Measurements from ENCODE around the gene BTBD16. TPM values are rescaled to one million over a fixed set of nuclear protein-coding genes. Genes with fewer than 3 reads are reported as not detected.
A peak's percentile ranks its signal among the peaks of the same experiment; 100 is the strongest.

The BTBD16 gene
- total RNA-seq, 2 experiments from 2014 or later = not detected

DNA sequence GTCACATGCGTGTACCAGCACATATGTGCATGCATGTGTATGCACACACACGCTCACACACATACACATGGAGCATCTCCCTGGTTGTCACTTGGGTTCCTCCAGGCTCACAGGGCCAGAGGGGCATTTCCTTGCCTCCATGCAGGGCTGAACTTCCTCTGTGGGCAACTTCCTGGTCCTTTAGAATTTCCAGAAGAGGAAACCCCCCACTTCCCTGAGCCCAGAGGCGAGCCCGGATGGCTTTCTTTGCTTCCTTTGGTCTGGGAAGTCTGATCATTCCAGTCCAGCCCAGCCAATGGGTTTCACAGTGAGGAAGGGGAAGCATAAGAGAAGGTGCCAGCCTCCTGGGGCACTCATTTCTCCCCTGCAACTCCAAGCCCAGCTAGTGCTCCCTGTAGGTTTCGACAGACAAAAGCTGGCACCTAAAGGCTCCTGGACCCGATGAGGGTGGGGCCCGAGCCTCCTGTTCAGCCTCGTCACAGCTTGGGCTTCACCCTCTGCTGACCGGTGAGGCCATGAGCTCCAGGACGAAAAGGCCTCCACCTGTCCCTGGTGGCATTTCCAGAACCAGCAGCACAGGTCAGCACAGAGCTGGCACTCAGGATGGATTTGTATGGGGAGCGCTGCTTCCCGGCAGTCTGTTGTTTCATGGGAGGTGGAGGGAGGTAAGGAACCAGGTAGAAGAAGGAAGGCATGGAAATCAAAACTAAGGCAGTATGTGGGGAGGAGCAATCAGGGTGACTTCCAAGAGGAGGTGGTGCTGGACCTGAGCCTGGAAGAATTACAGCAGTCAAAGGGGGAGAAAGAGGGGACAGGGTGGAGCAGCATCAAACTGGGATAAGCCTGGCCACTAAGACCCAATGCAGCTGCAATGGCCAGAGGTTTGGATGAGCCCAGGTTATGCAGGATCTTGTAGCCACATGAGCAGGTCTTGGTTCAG is 23.7 kb downstream of the BTBD16 start:
- peaks cover 4% of the 10 kb centered on the region for H3K4me1 Mint-ChIP-seq (ENCODE audit: low read depth)
- DNase-seq = no peak
- no peaks in the 10 kb centered on the region for H3K27me3 Mint-ChIP-seq (ENCODE audit: low read depth)
- H3K4me3 Mint-ChIP-seq = no peak overlapping the region
- no peak overlapping the region for H3K27ac Mint-ChIP-seq
- no peaks in the 10 kb centered on the region for H3K9me3 Mint-ChIP-seq
- CTCF ChIA-PET = interaction anchor here (1.1 to 1.8 kb wide), 2 partner anchors 140 to 271 kb away, joined by 3 to 5 read pairs; no protein-coding TSS in a partner anchor
- intact Hi-C loops (cut with micrococcal nuclease) = no loop called here
- no peaks in the 10 kb centered on the region for H3K36me3 Mint-ChIP-seq (ENCODE audit: low read depth)

DNA sequence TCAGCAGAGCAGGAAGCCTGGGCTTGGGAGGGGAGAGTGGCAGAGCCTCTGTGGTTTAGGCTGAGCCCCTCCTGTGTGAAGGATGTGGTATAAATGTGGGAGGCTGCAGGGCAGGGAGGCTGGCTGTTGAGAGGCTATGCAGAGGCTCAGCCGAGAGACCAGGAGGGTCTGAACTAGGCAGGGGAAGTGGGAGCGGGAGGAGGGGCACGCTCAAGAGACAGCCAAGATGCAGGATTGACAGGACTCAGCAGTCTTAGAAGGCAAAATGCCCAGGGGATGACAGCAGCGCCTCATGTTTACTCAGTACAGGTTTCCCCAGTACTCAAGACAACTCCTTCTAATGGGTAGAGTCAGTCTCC is 24.3 kb downstream of the BTBD16 start:
- Mint-ChIP-seq H3K36me3 (ENCODE audit: low read depth) (no peaks in the 10 kb centered on the region), H3K9me3 (no peaks in the 10 kb centered on the region), H3K4me1 (ENCODE audit: low read depth) (peaks cover 4% of the 10 kb centered on the region), H3K27ac (no peak overlapping the region), H3K4me3 (no peak overlapping the region), H3K27me3 (ENCODE audit: low read depth) (no peaks in the 10 kb centered on the region)
- CTCF ChIA-PET = interaction anchor here (2.3 kb wide), 1 partner anchor 139 kb away, joined by 8 read pairs; no protein-coding TSS in a partner anchor
- no peak for DNase-seq
- intact Hi-C loops (cut with micrococcal nuclease) = no loop called here

DNA sequence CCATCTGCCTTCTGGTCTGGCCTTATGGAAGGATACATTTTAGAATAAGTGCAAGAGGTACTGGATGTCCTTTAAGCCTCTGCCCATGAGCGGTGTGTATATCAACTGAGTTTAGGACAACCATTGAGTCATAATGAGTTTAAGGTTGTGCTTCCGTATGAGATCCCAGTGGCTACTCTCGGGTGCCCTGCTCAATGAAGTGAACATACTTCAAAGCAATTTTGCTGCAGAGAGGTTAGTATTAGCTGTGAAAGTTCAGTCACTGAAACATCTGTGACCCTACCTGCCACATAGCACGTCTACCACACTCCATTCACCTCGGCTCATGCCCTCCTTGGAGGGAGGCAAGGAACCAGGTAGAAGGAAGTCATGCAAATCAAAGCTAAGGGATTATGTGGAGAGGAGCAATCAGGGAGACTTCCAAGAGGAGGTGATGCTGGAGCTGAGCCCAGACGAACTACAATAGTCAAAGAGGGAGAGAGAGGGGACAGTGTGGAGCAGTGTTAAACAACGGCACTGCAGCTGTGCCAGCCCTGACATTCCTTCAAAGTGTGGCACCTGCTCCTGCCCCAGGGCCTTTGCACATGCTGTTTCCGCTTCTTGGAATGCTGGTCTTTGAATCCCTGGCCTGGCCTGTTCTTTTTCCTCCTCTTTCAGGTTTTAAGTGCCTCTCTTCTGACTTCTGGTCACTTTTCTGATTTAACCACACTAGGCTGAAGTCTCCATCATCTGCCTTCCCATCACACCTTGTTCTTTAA is 25.4 kb downstream of the BTBD16 start:
- Mint-ChIP-seq H3K9me3 (no peaks in the 10 kb centered on the region), H3K4me3 (no peak overlapping the region), H3K27ac (no peak overlapping the region), H3K4me1 (ENCODE audit: low read depth) (peaks cover 4% of the 10 kb centered on the region), H3K27me3 (ENCODE audit: low read depth) (no peaks in the 10 kb centered on the region), H3K36me3 (ENCODE audit: low read depth) (no peaks in the 10 kb centered on the region)
- intact Hi-C loops (cut with micrococcal nuclease) = no loop called here
- DNase-seq = no peak
- CTCF ChIA-PET = interaction anchor here (0.5 to 4.2 kb wide), 7 partner anchors 11 to 278 kb away, joined by 3 to 39 read pairs (median 3); no protein-coding TSS in a partner anchor

DNA sequence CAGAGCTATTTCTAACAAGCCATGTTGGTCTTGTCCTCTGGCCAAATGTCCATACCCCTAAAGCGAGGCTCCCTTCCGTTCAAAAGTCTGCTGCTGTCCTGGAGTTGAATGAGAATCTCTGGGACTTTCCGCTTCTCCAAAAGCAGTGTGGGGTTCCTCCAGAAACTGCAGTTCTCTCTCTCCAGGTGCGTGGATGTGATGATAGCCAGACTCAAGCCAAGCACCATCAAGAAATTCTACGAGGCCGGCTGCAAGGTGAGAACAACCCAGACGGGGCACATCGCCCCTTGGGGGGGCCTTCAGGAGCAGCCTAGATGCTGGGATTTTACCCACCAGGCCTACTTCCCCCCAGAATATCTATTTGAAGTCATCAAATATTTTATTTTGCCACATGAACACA is 26.5 kb downstream of the BTBD16 start:
- H3K4me1 Mint-ChIP-seq (ENCODE audit: low read depth) = peaks cover 4% of the 10 kb centered on the region
- no peak overlapping the region for H3K27ac Mint-ChIP-seq
- intact Hi-C loops (cut with micrococcal nuclease) = no loop called here
- no peak for DNase-seq
- H3K27me3 Mint-ChIP-seq (ENCODE audit: low read depth) = no peaks in the 10 kb centered on the region
- no peaks in the 10 kb centered on the region for H3K9me3 Mint-ChIP-seq
- H3K4me3 Mint-ChIP-seq = no peak overlapping the region
- CTCF ChIA-PET = interaction anchor here (1.2 to 4.2 kb wide), 8 partner anchors 12 to 268 kb away, joined by 3 to 44 read pairs (median 8); no protein-coding TSS in a partner anchor
- H3K36me3 Mint-ChIP-seq (ENCODE audit: low read depth) = no peaks in the 10 kb centered on the region

DNA sequence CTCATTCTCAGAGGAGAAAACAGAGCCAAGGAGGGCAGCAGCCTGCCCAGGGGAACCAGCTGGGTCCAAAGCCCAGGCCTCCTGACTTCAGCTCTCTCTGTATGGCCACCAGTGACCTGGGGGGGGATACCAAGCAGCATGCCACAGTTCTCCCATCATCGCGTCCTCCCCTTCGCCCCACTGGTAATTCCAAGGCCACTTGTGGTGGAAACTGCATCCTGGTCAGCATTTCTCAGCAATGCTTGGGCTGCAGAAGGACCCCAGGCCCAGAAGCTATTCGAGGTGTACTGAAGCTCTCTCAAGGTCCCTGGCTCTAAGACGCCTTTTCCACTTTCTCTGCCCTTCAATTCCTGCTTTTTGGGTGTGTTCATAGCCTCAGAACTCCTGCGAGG is 27.1 kb downstream of the BTBD16 start:
- CTCF ChIA-PET = interaction anchor here (0.9 to 4.2 kb wide), 20 partner anchors 9 to 268 kb away, joined by 3 to 44 read pairs (median 4); no protein-coding TSS in a partner anchor
- Mint-ChIP-seq H3K4me1 (ENCODE audit: low read depth) (peaks cover 4% of the 10 kb centered on the region), H3K36me3 (ENCODE audit: low read depth) (no peaks in the 10 kb centered on the region), H3K9me3 (no peaks in the 10 kb centered on the region), H3K27ac (no peak overlapping the region), H3K4me3 (no peak overlapping the region), H3K27me3 (ENCODE audit: low read depth) (no peaks in the 10 kb centered on the region)
- intact Hi-C loops (cut with micrococcal nuclease) = loop anchor here (1.0 kb wide), 4 partner anchors 44 to 406 kb away; no protein-coding TSS in a partner anchor
- no peak for DNase-seq

DNA sequence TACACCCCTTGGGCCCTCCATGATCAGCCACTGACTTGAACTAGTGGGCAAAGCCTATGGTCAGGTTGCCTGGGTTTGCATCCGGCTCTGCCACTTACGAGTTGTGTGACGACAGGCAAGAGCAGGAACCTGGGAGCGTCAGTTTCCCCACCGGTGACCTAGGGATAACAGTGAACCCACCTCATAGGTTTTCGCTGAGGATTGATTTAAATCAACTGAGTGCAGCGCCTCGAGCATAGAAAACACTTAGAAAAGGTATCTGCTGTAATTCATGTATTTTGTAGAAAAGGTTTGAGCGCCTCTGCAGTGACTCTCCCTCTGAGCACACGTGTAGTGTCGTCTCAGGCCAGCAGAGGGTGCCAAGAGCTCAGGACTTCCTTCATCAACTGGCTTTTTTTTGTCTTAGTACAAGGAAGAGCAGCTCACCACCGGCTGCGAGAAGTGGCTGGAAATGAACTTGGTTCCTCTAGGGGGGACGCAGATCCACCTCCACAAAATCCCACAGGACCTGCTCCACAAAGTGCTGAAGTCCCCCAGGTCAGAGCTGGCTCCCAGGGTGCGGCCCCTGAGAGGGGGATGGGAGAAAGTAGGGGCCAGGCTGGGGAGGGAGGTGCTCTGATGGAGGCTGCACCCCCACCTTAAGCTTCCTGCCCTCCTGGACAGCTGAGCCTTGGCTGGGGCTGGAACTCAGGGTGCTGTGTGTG is 27.7 kb downstream of the BTBD16 start:
- no peak overlapping the region for H3K4me3 Mint-ChIP-seq
- intact Hi-C loops (cut with micrococcal nuclease) = loop anchor here (1.0 kb wide), 4 partner anchors 44 to 406 kb away; no protein-coding TSS in a partner anchor

DNA sequence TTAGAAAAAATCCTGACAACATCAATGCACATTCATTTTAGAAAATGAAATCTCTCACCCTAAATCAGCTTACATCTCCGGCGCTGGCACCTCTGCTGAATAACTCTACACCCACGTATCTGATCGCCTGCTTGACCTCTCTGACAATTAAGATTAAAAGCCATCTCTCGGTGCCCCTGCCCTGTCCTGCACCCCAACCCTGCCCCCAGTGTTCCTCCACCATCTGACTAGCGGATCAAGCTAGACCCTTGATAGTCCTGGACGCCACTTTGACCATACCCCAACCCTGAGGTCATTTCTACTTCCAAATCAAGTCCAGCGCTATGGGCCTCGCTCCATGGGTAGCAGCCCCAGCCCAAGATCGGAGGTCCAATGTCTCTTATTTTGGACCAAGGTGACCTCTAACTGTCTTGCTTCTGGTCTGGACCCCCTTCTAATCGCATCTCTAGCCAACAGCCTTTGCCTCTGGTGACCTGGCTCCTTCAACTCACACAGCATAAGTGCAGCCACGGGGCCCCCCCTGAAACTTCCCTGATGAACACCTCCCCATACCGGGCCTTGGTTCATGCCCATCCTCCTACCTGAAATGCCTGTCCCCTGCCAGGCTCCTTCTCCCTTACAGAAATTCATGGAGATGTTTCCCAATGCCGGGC is 28.5 kb downstream of the BTBD16 start:
- no peak for DNase-seq
- Mint-ChIP-seq H3K9me3 (no peaks in the 10 kb centered on the region), H3K27ac (no peak overlapping the region), H3K27me3 (ENCODE audit: low read depth) (no peaks in the 10 kb centered on the region), H3K4me3 (no peak overlapping the region), H3K4me1 (ENCODE audit: low read depth) (peaks cover 3% of the 10 kb centered on the region), H3K36me3 (ENCODE audit: low read depth) (no peaks in the 10 kb centered on the region)
- intact Hi-C loops (cut with micrococcal nuclease) = no loop called here
- CTCF ChIA-PET = interaction anchor here (0.7 to 4.2 kb wide), 31 partner anchors 8 to 266 kb away, joined by 3 to 44 read pairs (median 4); partner anchors contain the start of gene BTBD16

More for the DNA sequence above, 27.7 kb downstream of the BTBD16 start:
- H3K9me3 Mint-ChIP-seq = no peaks in the 10 kb centered on the region
- no peak overlapping the region for H3K27ac Mint-ChIP-seq
- no peaks in the 10 kb centered on the region for H3K36me3 Mint-ChIP-seq (ENCODE audit: low read depth)
- CTCF ChIA-PET = interaction anchor here (0.7 to 4.2 kb wide), 33 partner anchors 8 to 267 kb away, joined by 3 to 44 read pairs (median 4); partner anchors contain the start of gene BTBD16
- DNase-seq = peak; percentile 82
- peaks cover 3% of the 10 kb centered on the region for H3K4me1 Mint-ChIP-seq (ENCODE audit: low read depth)
- no peaks in the 10 kb centered on the region for H3K27me3 Mint-ChIP-seq (ENCODE audit: low read depth)

DNA sequence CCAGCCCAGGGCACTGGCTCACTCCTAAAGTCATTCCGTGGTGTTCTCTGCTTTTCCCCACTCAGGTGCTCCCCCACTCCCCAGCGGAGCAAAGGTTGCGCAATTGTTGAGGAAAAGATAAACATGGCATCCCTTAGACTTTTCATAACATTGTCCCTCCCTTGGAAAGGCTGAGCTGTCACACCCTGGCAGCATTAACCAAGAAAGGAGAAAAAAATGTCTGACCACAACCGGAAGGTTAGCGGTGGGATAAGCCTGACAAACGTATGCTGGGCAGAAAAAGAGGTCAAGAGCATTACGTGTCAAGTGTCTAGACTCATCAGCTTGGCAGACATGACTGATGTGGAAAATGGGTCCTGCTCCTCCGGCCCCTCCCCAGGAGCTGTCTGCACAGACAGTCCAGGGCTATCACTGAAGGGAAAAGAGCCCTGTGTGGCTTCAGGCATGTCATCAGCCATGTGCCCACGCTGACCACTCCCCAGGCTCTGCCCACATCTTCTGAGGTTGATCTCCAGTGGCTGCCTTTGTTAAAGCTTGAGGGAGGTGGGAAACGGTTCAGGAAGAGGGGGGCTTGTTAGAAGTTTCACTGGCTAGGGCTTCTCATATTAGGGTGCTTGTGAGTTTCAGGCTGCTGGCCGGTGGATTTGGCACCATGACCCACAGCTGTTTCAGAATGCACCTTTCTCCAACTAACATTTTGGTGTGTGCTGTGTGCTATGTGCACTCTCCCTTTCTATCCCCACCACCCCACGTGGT is 30.1 kb downstream of the BTBD16 start:
- intact Hi-C loops (cut with micrococcal nuclease) = no loop called here
- DNase-seq = no peak
- no peak overlapping the region for H3K4me3 Mint-ChIP-seq
- no peaks in the 10 kb centered on the region for H3K36me3 Mint-ChIP-seq (ENCODE audit: low read depth)
- no peaks in the 10 kb centered on the region for H3K27me3 Mint-ChIP-seq (ENCODE audit: low read depth)
- no peak overlapping the region for H3K27ac Mint-ChIP-seq
- CTCF ChIA-PET = interaction anchor here (0.5 to 2.0 kb wide), 3 partner anchors 34 to 134 kb away, joined by 3 to 16 read pairs (median 3); no protein-coding TSS in a partner anchor
- no peaks in the 10 kb centered on the region for H3K4me1 Mint-ChIP-seq (ENCODE audit: low read depth)
- peaks cover 7% of the 10 kb centered on the region for H3K9me3 Mint-ChIP-seq

DNA sequence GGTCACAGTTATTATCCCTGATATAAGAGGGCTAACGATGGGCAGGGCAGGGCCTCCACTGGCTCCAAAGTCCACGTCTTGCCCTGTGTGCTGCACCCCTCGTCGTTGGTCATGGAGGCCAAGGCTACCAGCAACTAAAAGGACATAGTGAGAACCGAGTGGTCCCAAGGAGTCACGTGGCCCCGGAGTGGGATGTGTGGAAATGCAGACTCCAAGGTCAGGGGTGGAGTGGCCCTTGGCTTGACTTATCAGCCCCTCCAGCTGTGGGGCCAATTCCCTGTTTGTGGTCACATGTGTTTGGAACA is 30.7 kb downstream of the BTBD16 start:
- H3K4me1 Mint-ChIP-seq (ENCODE audit: low read depth) = no peaks in the 10 kb centered on the region
- no peak overlapping the region for H3K4me3 Mint-ChIP-seq
- no peaks in the 10 kb centered on the region for H3K27me3 Mint-ChIP-seq (ENCODE audit: low read depth)
- intact Hi-C loops (cut with micrococcal nuclease) = no loop called here
- H3K9me3 Mint-ChIP-seq = peaks cover 7% of the 10 kb centered on the region
- H3K36me3 Mint-ChIP-seq (ENCODE audit: low read depth) = no peaks in the 10 kb centered on the region
- CTCF ChIA-PET = interaction anchor here (0.5 to 2.0 kb wide), 4 partner anchors 34 to 264 kb away, joined by 3 to 16 read pairs (median 4); no protein-coding TSS in a partner anchor
- no peak overlapping the region for H3K27ac Mint-ChIP-seq
- DNase-seq = no peak

DNA sequence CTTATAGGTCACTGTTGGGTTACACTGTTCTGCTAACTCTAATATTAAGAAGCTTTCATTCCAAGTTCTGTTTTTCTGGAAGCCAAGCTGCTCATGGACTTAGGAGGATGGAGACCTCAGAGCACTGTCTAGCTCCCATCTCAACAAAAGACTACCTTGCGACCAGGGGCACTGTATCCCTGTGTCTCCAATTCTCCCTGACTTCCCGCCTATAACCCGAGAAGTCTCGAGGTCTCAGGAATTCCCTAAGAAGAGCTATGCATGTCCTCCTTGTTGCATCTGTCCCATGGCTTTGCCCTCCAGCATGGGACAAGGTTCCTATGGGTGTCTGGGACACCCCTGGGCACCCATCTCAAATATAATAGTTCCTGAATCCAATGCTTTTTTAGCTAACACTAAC is 31.2 kb downstream of the BTBD16 start:
- intact Hi-C loops (cut with micrococcal nuclease) = no loop called here
- no peaks in the 10 kb centered on the region for H3K4me1 Mint-ChIP-seq (ENCODE audit: low read depth)
- no peaks in the 10 kb centered on the region for H3K27me3 Mint-ChIP-seq (ENCODE audit: low read depth)
- H3K27ac Mint-ChIP-seq = no peak overlapping the region
- no peak overlapping the region for H3K4me3 Mint-ChIP-seq
- peaks cover 7% of the 10 kb centered on the region for H3K9me3 Mint-ChIP-seq
- DNase-seq = no peak
- H3K36me3 Mint-ChIP-seq (ENCODE audit: low read depth) = no peaks in the 10 kb centered on the region
- CTCF ChIA-PET = interaction anchor here (0.9 to 2.0 kb wide), 3 partner anchors 35 to 263 kb away, joined by 3 to 16 read pairs (median 5); no protein-coding TSS in a partner anchor

All from activated naive CD4-positive, alpha-beta T cell treated with anti-CD3 and anti-CD28 coated beads for 36 hours (primary cell).